HG02938 (cell line): ENCODE data around the gene SHH.

Experiments used
- ATAC-seq: cut with Tn5 transposase; IDR thresholded peaks from one replicate; pipeline ENCODE4 v1.9.1; 2021; ENCODE audit warnings: mild to moderate bottlenecking, moderate library complexity; ENCODE audit not compliant: unreplicated experiment

The SHH gene

GRCh38 chr7:155811895-155812761, at the start of gene SHH:
Gene SHH, minus strand, starts transcription at chr7:155812463. Its CDS starts 341 bp downstream, at chr7:155812122.
- ATAC-seq, result no peak

DNA sequence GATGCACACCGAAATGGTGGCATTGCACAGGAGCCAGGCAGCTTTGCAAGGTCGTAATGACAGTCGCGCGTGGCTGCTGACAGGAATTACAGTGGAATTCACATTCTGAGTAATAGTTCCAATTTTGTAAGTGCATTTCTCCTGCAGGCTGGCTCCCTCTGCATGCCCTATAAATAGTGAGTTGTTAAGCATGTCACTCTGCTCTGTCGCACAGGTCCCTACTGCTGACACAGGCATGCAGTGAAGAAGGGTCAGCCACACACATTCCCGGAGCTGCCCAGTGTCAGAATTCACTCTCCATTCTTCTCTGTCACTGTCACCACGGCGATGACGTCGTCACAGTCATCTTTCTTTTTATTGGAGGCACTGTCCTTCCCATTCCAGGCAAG, 49.2 kb upstream of the SHH start:
- no peak for ATAC-seq

- no peak for ATAC-seq
Observed at GRCh38 chr7:155860840-155861479, 48.7 kb upstream of the SHH start.

GRCh38 chr7:155860461-155860839, 48.2 kb upstream of the SHH start:
- ATAC-seq, result no peak

- no peak for ATAC-seq
Observed at GRCh38 chr7:155858521-155859061, 46.3 kb upstream of the SHH start.

GRCh38 chr7:155857141-155857540, 44.9 kb upstream of the SHH start:
- ATAC-seq, result no peak

DNA sequence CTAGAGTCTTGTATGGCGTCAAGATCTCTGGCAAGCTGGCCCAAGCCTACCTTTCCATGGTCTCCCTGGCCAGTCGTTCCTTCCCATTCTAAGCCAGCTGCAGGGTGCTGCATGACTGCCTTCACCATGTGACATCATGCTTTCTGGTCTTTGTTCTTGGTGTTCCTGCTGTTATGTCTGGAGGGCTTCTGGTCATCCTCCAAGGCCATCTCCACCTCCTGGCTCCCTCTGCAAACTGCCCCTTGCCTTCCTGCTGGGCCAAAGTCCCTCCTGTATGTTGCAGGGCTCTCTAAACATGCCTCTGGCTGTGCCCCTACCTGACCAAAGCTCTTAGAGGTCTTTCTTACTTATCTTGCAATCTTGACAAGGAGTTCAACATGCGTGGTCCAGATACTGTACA, 44.4 kb upstream of the SHH start:
- ATAC-seq, result no peak

DNA sequence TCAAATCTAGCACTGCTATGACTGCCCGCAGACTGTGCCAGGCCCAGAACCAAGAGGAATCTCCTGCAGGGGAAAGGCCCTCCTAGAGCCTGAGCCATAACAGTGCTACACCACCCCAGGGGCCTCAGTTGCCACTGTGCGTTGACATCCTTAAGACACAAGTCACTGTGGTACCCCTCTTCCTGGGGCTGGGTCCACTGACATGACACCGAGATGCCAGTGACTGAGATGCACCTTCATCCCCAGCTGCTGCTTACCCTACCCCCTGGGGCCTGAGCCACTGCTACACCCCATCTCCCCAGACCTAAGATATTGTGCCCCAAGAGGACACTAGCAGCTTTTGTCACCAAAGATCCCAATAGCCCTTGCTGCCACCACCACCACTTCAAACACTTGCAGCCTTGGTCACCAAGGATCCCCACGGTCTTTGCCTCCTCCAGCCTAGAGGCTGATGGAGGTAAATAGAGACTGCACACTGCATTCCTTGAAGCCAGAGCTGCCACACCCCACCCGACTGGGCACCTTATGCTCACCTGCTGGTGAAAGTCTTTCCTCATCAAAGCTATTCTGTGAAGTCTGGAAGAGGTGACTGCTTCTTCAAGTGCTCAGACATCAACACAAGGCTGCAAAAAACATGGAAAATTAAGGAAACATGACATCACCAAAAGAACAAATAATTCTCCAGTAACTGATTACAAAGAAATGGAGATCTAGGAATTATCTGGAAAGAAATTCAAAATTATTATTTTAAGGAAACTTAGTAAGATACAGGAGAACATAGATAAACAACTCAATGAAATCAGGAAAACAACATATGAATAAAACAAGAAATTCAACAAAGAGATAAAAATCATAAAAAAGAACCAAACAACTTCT, 40.4 kb upstream of the SHH start:
- ATAC-seq, result no peak

DNA sequence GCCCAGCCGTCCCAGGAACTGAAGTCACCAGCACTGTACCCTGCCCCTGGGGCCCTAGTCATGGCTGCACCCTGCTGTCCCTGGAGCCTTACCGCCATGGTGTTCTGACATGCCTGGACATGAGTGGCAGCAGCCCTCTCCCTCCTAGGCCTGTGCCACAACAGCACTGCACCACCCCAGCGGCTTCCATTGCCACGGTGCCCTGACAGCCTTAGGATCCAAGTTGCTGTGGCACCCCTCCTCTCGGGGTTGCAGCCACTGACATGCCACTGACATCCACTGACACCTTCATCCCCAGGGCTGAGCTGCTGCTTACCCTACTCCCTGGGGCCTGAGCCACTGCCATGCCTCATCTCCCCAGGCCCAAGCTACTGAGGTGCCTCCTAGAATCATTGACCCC, 39.6 kb upstream of the SHH start:
- ATAC-seq, result no peak

- ATAC-seq, result no peak
Observed at GRCh38 chr7:155850766-155851678, 38.8 kb upstream of the SHH start.

GRCh38 chr7:155850001-155850436, 37.8 kb upstream of the SHH start:
- no peak for ATAC-seq

- ATAC-seq, result no peak
Observed at GRCh38 chr7:155848691-155849669, 36.7 kb upstream of the SHH start.

- no peak for ATAC-seq
Observed at GRCh38 chr7:155847821-155848435, 35.7 kb upstream of the SHH start.

- no peak for ATAC-seq
Observed at GRCh38 chr7:155846936-155847335, 34.7 kb upstream of the SHH start.

- no peak for ATAC-seq
Observed at GRCh38 chr7:155846156-155846555, 33.9 kb upstream of the SHH start.

- ATAC-seq, result no peak
Observed at GRCh38 chr7:155845226-155845625, 33.0 kb upstream of the SHH start.

DNA sequence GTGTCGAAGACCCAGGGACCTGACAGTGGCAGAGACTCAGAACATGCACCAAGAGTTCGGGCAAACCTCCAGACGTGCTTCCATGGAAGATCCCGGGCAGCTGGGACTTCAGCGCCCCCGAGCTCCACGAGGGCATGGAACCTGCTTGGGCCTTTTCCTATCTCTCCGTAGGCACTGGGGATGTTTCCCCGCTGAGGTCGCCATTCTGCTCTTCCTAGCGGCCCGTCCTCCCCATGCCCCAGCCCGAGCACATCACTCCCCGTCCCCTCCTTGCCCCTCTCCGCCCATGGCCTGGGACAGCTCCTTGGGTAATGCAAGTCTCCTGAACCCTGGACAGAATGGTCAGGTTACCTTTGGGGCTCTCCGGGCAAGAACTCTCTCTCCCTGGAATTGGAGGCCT, 32.3 kb upstream of the SHH start:
- no peak for ATAC-seq

- ATAC-seq, result no peak
Observed at GRCh38 chr7:155844019-155844453, 31.8 kb upstream of the SHH start.
